OCI-LY7 (cell line): ENCODE data around the gene FAM210B. TPM values are rescaled to one million over a fixed set of nuclear protein-coding genes. Genes with fewer than 3 reads are reported as not detected.

Source experiments
- BruUV-seq: library from RNA; stranded (reverse); fragments of 400-500 nt; replicated peaks from 2 replicates; lab custom pipeline; 2021; lab: Mats Ljungman, UMichigan
- CTCF ChIA-PET: fragments of 300-600 bp; sonication (Branson Sonifier 250); formaldehyde crosslinking; loops from one replicate; lab custom pipeline; 2022; ENCODE audit warnings: antibody characterized with exemption; ENCODE audit not compliant: unreplicated experiment; lab: Charles Lee
- POLR2A ChIA-PET: fragments of 300-600 bp; sonication (Branson Sonifier 250); formaldehyde crosslinking; loops from one replicate; lab custom pipeline; 2022; ENCODE audit warnings: antibody characterized with exemption; lab: Charles Lee
- DNase-seq: peaks from one replicate; pipeline ENCODE4 v3.0.0-alpha.2; 2015; ENCODE audit warnings: low spot score
- H2AFZ ChIP-seq: fragments of 200-600 bp; sonication (generic), shearing (Covaris generic); 2 replicates; pipeline ENCODE4 v1.6.1; 2014; ENCODE audit warnings: mild to moderate bottlenecking, antibody characterized with exemption, low read length, moderate library complexity
- H3K27ac ChIP-seq: fragments of 200-600 bp; sonication (generic); 2 replicates; pipeline ENCODE4 v1.5.1; 2014; ENCODE audit warnings: mixed run types, low read depth, mild to moderate bottlenecking, moderate library complexity, low read length, inconsistent platforms; ENCODE audit not compliant: poor library complexity, severe bottlenecking
- H3K36me3 ChIP-seq: fragments of 200-600 bp; sonication (generic); 2 replicates; pipeline ENCODE4 v1.6.1; 2014; ENCODE audit warnings: mild to moderate bottlenecking, antibody characterized with exemption, low read length, moderate library complexity, mixed read lengths; ENCODE audit not compliant: insufficient read depth
- H3K4me1 ChIP-seq: fragments of 200-600 bp; sonication (generic); 2 replicates; pipeline ENCODE4 v1.5.1; 2014; ENCODE audit warnings: mild to moderate bottlenecking, low read length; ENCODE audit not compliant: insufficient read depth, poor library complexity, severe bottlenecking
- H3K4me2 ChIP-seq: fragments of 200-600 bp; sonication (generic); 2 replicates; pipeline ENCODE4 v1.6.1; 2014; ENCODE audit warnings: mild to moderate bottlenecking, low read length
- H3K4me3 ChIP-seq: fragments of 200-600 bp; sonication (generic); 2 replicates; pipeline ENCODE4 v1.5.1; 2014; ENCODE audit warnings: mild to moderate bottlenecking, low read depth, low read length; ENCODE audit not compliant: poor library complexity, severe bottlenecking
- H3K79me2 ChIP-seq: fragments of 200-600 bp; sonication (generic); 2 replicates; pipeline ENCODE4 v1.6.1; 2016; ENCODE audit warnings: low read depth, mild to moderate bottlenecking, low read length, moderate library complexity, mixed read lengths; ENCODE audit not compliant: insufficient read depth
- H3K9me2 ChIP-seq: fragments of 200-600 bp; sonication (generic); 2 replicates; pipeline ENCODE4 v1.6.1; 2016; ENCODE audit warnings: mild to moderate bottlenecking, low read length, mixed read lengths; ENCODE audit not compliant: insufficient read depth
- H3K9me3 ChIP-seq: fragments of 200-600 bp; sonication (generic); 2 replicates; pipeline ENCODE4 v1.6.1; 2014; ENCODE audit warnings: mild to moderate bottlenecking, mixed run types, low read length, mixed read lengths
- H4K20me1 ChIP-seq: fragments of 200-600 bp; sonication (generic); 2 replicates; pipeline ENCODE4 v1.6.1; 2014; ENCODE audit warnings: mild to moderate bottlenecking, antibody characterized with exemption, low read length, moderate library complexity, mixed read lengths; ENCODE audit not compliant: insufficient read depth
- CTCF ChIP-seq: fragments of 200-600 bp; sonication (generic); conservative IDR thresholded peaks from 2 replicates; pipeline ENCODE4 v1.5.1; 2014; ENCODE audit warnings: mild to moderate bottlenecking, antibody characterized with exemption, low read length, moderate library complexity, mixed read lengths
- EZH2phosphoT487 ChIP-seq: fragments of 200-600 bp; sonication (generic); IDR thresholded peaks from 2 replicates; pipeline ENCODE4 v1.6.1; 2018; ENCODE audit warnings: low read depth, borderline replicate concordance, mild to moderate bottlenecking, mixed run types, antibody characterized with exemption, low read length, moderate library complexity, mixed read lengths
- intact Hi-C: fragments of 100-400 bp; cut with micrococcal nuclease; formaldehyde crosslinking; loops from one replicate; pipeline ENCODE4 v1.10.0; 2022; ENCODE audit not compliant: unreplicated experiment
- total RNA-seq, 2 experiments: library from RNA; depleted of rRNA in 1 of 2; stranded (reverse); fragments of >200 nt in 1 of 2; shearing (Covaris generic) in 1 of 2; gene quantifications; 2 replicates each; pipeline ENCODE4 v1.2.3, GENCODE V29; 2014 to 2022

FAM210B gene
- total RNA-seq, 2 experiments from 2014 or later = 0.19 to 1.3 TPM

DNA sequence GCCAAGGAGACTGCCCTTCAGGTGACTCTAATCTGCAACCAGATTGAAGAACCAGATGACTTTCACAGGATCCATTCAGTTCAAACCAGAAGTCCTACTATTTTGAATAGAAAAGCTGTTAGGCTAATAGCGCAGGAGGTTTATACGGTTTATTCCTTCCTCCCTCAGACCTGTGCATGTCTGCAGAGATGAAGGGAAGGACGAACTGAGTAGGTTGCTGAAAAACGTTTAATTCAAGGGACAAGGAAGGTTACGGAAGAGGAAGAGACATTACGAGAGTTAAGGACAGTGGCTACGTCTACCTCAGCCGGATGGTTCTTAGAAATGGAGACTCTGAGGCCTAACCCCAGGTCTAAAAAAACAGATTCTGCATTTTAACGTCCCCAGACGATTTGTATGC is 32.3 kb downstream of the FAM210B start:
- H4K20me1 ChIP-seq = peaks cover 7% of the 10 kb centered on the region; the same call in 1 of the 2 replicates
- TF ChIP-seq CTCF (no peak), EZH2phosphoT487 (no peak)
- peaks cover 84% of the 10 kb centered on the region for H3K79me2 ChIP-seq
- H3K36me3 ChIP-seq = peaks cover 76% of the 10 kb centered on the region
- peak; percentile 46 for DNase-seq
- ChIA-PET CTCF (no interaction called here), POLR2A (interaction anchor here (0.7 to 2.8 kb wide), 3 partner anchors 72 to 108 kb away, joined by 3 to 15 read pairs (median 3); partner anchors contain the start of gene RTF2)
- H3K9me3 ChIP-seq = no peaks in the 10 kb centered on the region
- H3K4me3 ChIP-seq = peak overlapping the region; percentile 76
- peak overlapping the region; percentile 85 for H3K27ac ChIP-seq
- H3K4me2 ChIP-seq = peak overlapping the region; percentile 69
- peak overlapping the region; percentile 22; the same call in 1 of the 2 replicates for H2AFZ ChIP-seq
- H3K4me1 ChIP-seq = peaks cover 21% of the 10 kb centered on the region
- intact Hi-C loops = no loop called here
- no peaks in the 10 kb centered on the region for H3K9me2 ChIP-seq
- TSS peak; percentile 88 for BruUV-seq

DNA sequence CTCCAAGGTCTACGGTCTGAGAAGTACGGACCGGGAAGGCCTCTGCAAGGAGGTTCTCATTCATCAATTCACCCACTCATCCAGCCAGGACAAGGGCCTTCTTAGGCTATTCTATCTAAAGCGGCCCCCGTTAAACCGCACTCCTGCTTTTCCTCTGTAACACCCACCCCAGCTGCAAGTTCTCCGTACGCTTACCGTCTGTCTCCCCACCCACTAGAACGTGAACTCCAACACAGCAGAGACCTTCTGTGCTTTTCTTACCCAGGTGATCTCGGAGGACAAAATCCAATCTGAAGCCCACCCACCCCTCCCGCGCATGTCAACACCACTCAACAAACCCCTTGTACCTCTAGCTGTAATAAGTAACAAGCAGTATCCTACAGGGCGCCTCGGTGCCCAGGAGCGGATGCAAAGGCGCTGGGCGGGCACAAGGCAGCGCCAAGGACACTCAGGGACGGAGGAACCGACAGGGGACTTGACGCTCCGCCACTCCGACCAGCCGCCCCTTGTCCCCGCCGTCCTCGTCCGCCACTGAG is 32.9 kb downstream of the FAM210B start:
- intact Hi-C loops = loop anchor here (2.0 kb wide), 1 partner anchor 77 kb away; the partner anchor contains the start of gene RTF2
- peaks cover 7% of the 10 kb centered on the region; the same call in 1 of the 2 replicates for H4K20me1 ChIP-seq
- H3K79me2 ChIP-seq = peaks cover 84% of the 10 kb centered on the region
- ChIA-PET CTCF (no interaction called here), POLR2A (interaction anchor here (0.9 to 2.8 kb wide), 2 partner anchors 71 to 77 kb away, joined by 3 to 15 read pairs; partner anchors contain the start of gene RTF2)
- no TSS peak for BruUV-seq
- peak overlapping the region; percentile 85 for H3K27ac ChIP-seq
- no peaks in the 10 kb centered on the region for H3K9me3 ChIP-seq
- peaks cover 76% of the 10 kb centered on the region for H3K36me3 ChIP-seq
- DNase-seq = no peak
- H3K4me2 ChIP-seq = peak overlapping the region; percentile 69
- peak overlapping the region; percentile 76 for H3K4me3 ChIP-seq
- peaks cover 21% of the 10 kb centered on the region for H3K4me1 ChIP-seq
- TF ChIP-seq CTCF (no peak), EZH2phosphoT487 (no peak)
- H3K9me2 ChIP-seq = no peaks in the 10 kb centered on the region
- H2AFZ ChIP-seq = peak overlapping the region; percentile 58; the same call in 1 of the 2 replicates
